IMR-90 (cell line): ENCODE results near the gene LUC7L3. TPM values are rescaled to one million over a fixed set of nuclear protein-coding genes. Genes with fewer than 3 reads are reported as not detected.
"Not testable (repeated sequence)": the region's sequence is repeated elsewhere in the genome, so short reads cannot be mapped to it uniquely, and the experiment has no call there.

ENCODE experiments used
- ATAC-seq: fragments of 200-7000 bp; cut with Tn5 transposase; 2 replicates; pipeline ENCODE4 v1.9.1; 2020; ENCODE audit warnings: low read depth, mild to moderate bottlenecking, moderate library complexity
- BruUV-seq: library from RNA; stranded (reverse); fragments of 400-500 nt; replicated peaks from 2 replicates; lab custom pipeline; 2021; lab: Mats Ljungman, UMichigan
- CTCF ChIA-PET: fragments of 300-600 bp; formaldehyde crosslinking; extraction: SDS; loops from one replicate; lab custom pipeline; 2021; ENCODE audit warnings: antibody characterized with exemption; lab: Yijun Ruan, JAX
- POLR2A ChIA-PET: fragments of 300-600 bp; sonication (Branson Sonifier 250); formaldehyde crosslinking; loops from one replicate; lab custom pipeline; 2022; ENCODE audit warnings: antibody characterized with exemption; ENCODE audit not compliant: unreplicated experiment; lab: Charles Lee
- DNase-seq: peaks from one replicate; pipeline ENCODE4 v3.0.0; 2013
- H2AFZ ChIP-seq: replicated peaks from 2 replicates; pipeline ENCODE3; 2013; ENCODE audit warnings: low read length, mild to moderate bottlenecking; ENCODE audit not compliant: poor library complexity
- H2AK5ac ChIP-seq: 2 replicates; pipeline ENCODE4 v1.6.1; 2013; ENCODE audit warnings: low read depth, low read length, inconsistent platforms
- H2AK9ac ChIP-seq: replicated peaks from 2 replicates; pipeline ENCODE3; 2013; ENCODE audit warnings: mild to moderate bottlenecking, low read depth, low read length, moderate library complexity; ENCODE audit not compliant: poor library complexity
- H2BK120ac ChIP-seq: 2 replicates; pipeline ENCODE4 v1.6.1; 2013; ENCODE audit warnings: low read depth, low read length, inconsistent platforms
- H2BK15ac ChIP-seq: 3 replicates; pipeline ENCODE4 v1.6.1; 2013; ENCODE audit warnings: low read depth, low read length, inconsistent platforms
- H2BK20ac ChIP-seq: 2 replicates; pipeline ENCODE4 v1.6.1; 2013; ENCODE audit warnings: low read depth, mild to moderate bottlenecking, inconsistent platforms, low read length, moderate library complexity
- H2BK5ac ChIP-seq: 2 replicates; pipeline ENCODE4 v1.6.1; 2013; ENCODE audit warnings: mild to moderate bottlenecking, low read depth, low read length, inconsistent platforms; ENCODE audit not compliant: poor library complexity, severe bottlenecking
- H3K14ac ChIP-seq: replicated peaks from 2 replicates; pipeline ENCODE4 v1.6.1; 2013; ENCODE audit warnings: low read depth, low read length, inconsistent platforms
- H3K18ac ChIP-seq: 2 replicates; pipeline ENCODE4 v1.6.1; 2013; ENCODE audit warnings: low read depth, low read length, control low read depth
- H3K23ac ChIP-seq: 2 replicates; pipeline ENCODE4 v1.6.1; 2013; ENCODE audit warnings: low read depth, low read length, inconsistent platforms
- H3K27ac ChIP-seq: 2 replicates; pipeline ENCODE4 v1.5.1; 2013; ENCODE audit warnings: mild to moderate bottlenecking, control low read depth, low read length; ENCODE audit not compliant: insufficient read depth
- H3K27me3 ChIP-seq: 2 replicates; pipeline ENCODE4 v1.6.1; 2013; ENCODE audit warnings: low read length; ENCODE audit not compliant: control insufficient read depth, insufficient read depth
- H3K36me3 ChIP-seq: 2 replicates; pipeline ENCODE4 v1.6.1; 2013; ENCODE audit warnings: low read length, mixed read lengths; ENCODE audit not compliant: control insufficient read depth, insufficient read depth
- H3K4ac ChIP-seq: 2 replicates; pipeline ENCODE4 v1.6.1; 2013; ENCODE audit warnings: low read depth, low read length, inconsistent platforms
- H3K4me1 ChIP-seq: 2 replicates; pipeline ENCODE4 v1.6.1; 2013; ENCODE audit warnings: low read length, mixed read lengths; ENCODE audit not compliant: control insufficient read depth, insufficient read depth
- H3K4me2 ChIP-seq: 2 replicates; pipeline ENCODE4 v1.6.1; 2013; ENCODE audit warnings: low read depth, mild to moderate bottlenecking, control low read depth, low read length, moderate library complexity
- H3K4me3 ChIP-seq: 2 replicates; pipeline ENCODE4 v1.5.1; 2013; ENCODE audit warnings: low read depth, mild to moderate bottlenecking, control low read depth, low read length, moderate library complexity; ENCODE audit not compliant: insufficient read depth
- H3K56ac ChIP-seq: 2 replicates; pipeline ENCODE4 v1.6.1; 2013; ENCODE audit warnings: low read length, inconsistent platforms; ENCODE audit not compliant: insufficient read depth; ENCODE audit errors: extremely low read depth
- H3K79me1 ChIP-seq, 2 experiments: 2 replicates each; pipeline ENCODE4 v1.6.1; 2013; ENCODE audit warnings: low read length in 2 of 2, inconsistent platforms in 1 of 2, low read depth in 1 of 2
- H3K9ac ChIP-seq: 2 replicates; pipeline ENCODE4 v1.6.1; 2013; ENCODE audit warnings: low read depth, low read length, control low read depth
- H3K9me1 ChIP-seq: 2 replicates; pipeline ENCODE4 v1.6.1; 2013; ENCODE audit warnings: low read length, inconsistent platforms; ENCODE audit not compliant: insufficient read depth
- H3K9me3 ChIP-seq: 2 replicates; pipeline ENCODE4 v1.6.1; 2013; ENCODE audit warnings: low read length; ENCODE audit not compliant: control insufficient read depth, insufficient read depth
- H4K20me1 ChIP-seq: 2 replicates; pipeline ENCODE4 v1.6.1; 2013; ENCODE audit warnings: low read length, inconsistent platforms; ENCODE audit not compliant: insufficient read depth
- H4K5ac ChIP-seq: 2 replicates; pipeline ENCODE4 v1.6.1; 2013; ENCODE audit warnings: mild to moderate bottlenecking, low read depth, low read length, control low read depth
- H4K8ac ChIP-seq, 2 experiments: 2 replicates each; pipeline ENCODE4 v1.6.1; 2013; ENCODE audit warnings: low read depth in 2 of 2, low read length in 2 of 2, control low read depth in 1 of 2, inconsistent platforms in 1 of 2
- H4K91ac ChIP-seq: 2 replicates; pipeline ENCODE4 v1.6.1; 2013; ENCODE audit warnings: low read depth, low read length, inconsistent platforms; ENCODE audit not compliant: insufficient read depth
- CEBPB ChIP-seq: IDR thresholded peaks from 2 replicates; pipeline ENCODE4 v1.6.1; 2012; ENCODE audit warnings: low read depth, low read length, improper control_type of control experiment
- WGBS, 2 experiments: methylation state at CpG; one replicate each; pipeline versions ENCODE4 v1.1.5 to v1.1.7; 2013; ENCODE audit warnings: missing lambda C conversion rate in 2 of 2; ENCODE audit not compliant: insufficient read length in 1 of 2; ENCODE audit errors: extremely low coverage in 2 of 2; 5-methylcytosine and 5-hydroxymethylcytosine counted together
- dilution Hi-C: fragments of 300-500 bp; cut with HindIII; formaldehyde crosslinking; loops from one replicate; pipeline ENCODE4 v1.14.3; 2018; ENCODE audit warnings: low sequenced_read_pairs; ENCODE audit not compliant: unreplicated experiment
- in situ Hi-C: fragments of 300-500 bp; cut with MboI; formaldehyde crosslinking; loops from 3 replicates; pipeline ENCODE4 v1.14.3; 2019; ENCODE audit warnings: low sequenced_read_pairs, inconsistent platforms, mixed read lengths
- intact Hi-C: fragments of 100-400 bp; cut with micrococcal nuclease; formaldehyde crosslinking; loops from 2 replicates; pipeline ENCODE4 v1.10.0; 2022
- polyA plus RNA-seq, 3 experiments: library from polyadenylated mRNA; depleted of rRNA; stranded (reverse); fragments of >200 nt; gene quantifications; 2 replicates each; pipeline ENCODE4 v1.2.3, GENCODE V29; 2012; ENCODE audit warnings: low replicate concordance in 1 of 3
- total RNA-seq: library from RNA; depleted of rRNA; stranded (reverse); fragments of >200 nt; gene quantifications from 2 replicates; pipeline ENCODE4 v1.2.3, GENCODE V29; 2012

The LUC7L3 gene
- total and polyA plus RNA-seq, 2 of the 4 experiments (the other 2 are of a cell fraction), result 17.7 to 44.7 TPM

GRCh38 chr17:50804749-50805475 is 85.5 kb downstream of the LUC7L3 start:
- H3K27ac ChIP-seq, ATAC-seq, H3K18ac ChIP-seq, H3K9me3 ChIP-seq, dilution Hi-C loops, H3K23ac ChIP-seq, H3K36me3 ChIP-seq, H2BK5ac ChIP-seq, H3K4ac ChIP-seq, CTCF ChIA-PET, H3K56ac ChIP-seq, H4K5ac ChIP-seq, H3K9ac ChIP-seq, H2BK20ac ChIP-seq, POLR2A ChIA-PET, H3K9me1 ChIP-seq, H2AFZ ChIP-seq, intact Hi-C loops, in situ Hi-C loops, H4K91ac ChIP-seq, BruUV-seq, H3K4me2 ChIP-seq, H2BK120ac ChIP-seq, H2BK15ac ChIP-seq, DNase-seq, H3K4me3 ChIP-seq, H2AK5ac ChIP-seq, H4K8ac ChIP-seq, H2AK9ac ChIP-seq, H4K20me1 ChIP-seq, H3K4me1 ChIP-seq, H3K79me1 ChIP-seq, H3K14ac ChIP-seq: not testable (repeated sequence)
- peak; percentile 17; the same call in 1 of the 2 replicates for TF ChIP-seq CEBPB
- H3K27me3 ChIP-seq, result peaks cover 18% of the 10 kb centered on the region
- no CpG with 5 or more reads among the region's 13 CpGs for WGBS, 2 experiments
